22Rv1 (cell line): Measurements from ENCODE around the gene CACNB4.

ENCODE experiments used
- ZFX ChIP-seq: fragments of 450-650 bp; IDR thresholded peaks from 2 replicates; pipeline ENCODE4 v1.6.1; 2017; ENCODE audit warnings: antibody characterized with exemption, borderline replicate concordance
- TF ChIP-seq, protein P1 (sequence below): fragments of 450-650 bp; IDR thresholded peaks from 2 replicates; pipeline ENCODE4 v1.5.1; 2017; ENCODE audit warnings: mild to moderate bottlenecking

DNA sequence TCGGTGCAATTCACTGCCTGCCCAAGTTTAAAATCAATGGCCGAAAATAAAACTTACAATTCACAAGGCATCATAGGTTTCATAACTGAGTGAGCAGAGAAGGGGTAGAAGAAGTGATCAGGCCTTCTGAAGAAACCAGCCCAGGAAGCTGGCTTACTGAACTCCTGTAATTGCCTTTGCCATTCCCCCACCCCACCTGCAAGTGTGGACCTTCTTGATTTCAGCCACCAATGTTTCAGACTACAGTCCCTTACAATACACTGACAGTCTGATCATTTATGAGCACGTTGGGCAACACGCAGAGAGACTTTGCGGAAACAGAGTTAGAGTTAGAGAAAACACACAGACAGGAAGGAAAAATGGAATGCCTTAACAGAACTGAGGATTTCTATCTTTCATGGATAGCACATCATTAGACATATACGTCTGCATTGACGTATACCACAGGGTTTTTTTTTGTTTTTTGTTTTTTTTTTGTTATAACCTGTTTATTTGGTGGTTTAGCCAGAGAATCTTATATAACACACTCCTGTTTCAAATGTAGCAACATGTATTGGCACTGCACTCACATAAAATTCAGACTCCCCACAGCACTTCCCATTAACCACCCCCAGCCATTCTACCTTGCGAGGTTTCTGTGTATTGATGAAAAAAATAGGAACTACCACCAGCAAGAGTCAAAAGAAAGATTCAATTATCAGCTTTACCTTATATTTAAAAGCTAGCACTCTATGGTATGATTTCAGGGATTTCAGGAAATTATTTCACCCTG is 126.4 kb downstream of the CACNB4 start:
- TF ChIP-seq, protein P1, sequence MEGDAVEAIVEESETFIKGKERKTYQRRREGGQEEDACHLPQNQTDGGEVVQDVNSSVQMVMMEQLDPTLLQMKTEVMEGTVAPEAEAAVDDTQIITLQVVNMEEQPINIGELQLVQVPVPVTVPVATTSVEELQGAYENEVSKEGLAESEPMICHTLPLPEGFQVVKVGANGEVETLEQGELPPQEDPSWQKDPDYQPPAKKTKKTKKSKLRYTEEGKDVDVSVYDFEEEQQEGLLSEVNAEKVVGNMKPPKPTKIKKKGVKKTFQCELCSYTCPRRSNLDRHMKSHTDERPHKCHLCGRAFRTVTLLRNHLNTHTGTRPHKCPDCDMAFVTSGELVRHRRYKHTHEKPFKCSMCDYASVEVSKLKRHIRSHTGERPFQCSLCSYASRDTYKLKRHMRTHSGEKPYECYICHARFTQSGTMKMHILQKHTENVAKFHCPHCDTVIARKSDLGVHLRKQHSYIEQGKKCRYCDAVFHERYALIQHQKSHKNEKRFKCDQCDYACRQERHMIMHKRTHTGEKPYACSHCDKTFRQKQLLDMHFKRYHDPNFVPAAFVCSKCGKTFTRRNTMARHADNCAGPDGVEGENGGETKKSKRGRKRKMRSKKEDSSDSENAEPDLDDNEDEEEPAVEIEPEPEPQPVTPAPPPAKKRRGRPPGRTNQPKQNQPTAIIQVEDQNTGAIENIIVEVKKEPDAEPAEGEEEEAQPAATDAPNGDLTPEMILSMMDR: no peak
- TF ChIP-seq ZFX: no peak
